H1 (cell line): ENCODE measurements around the gene LPAR6. TPM values are rescaled to one million over a fixed set of nuclear protein-coding genes. Genes with fewer than 3 reads are reported as not detected.

Experiments used
- CTCF ChIA-PET: fragments of 300-600 bp; sonication (Branson Sonifier 250); formaldehyde crosslinking; loops from one replicate; lab custom pipeline; 2021; ENCODE audit not compliant: partially characterized antibody; lab: Charles Lee
- POLR2A ChIA-PET: fragments of 300-600 bp; sonication (Branson Sonifier 250); formaldehyde crosslinking; loops from one replicate; lab custom pipeline; 2021; ENCODE audit warnings: inconsistent platforms; ENCODE audit not compliant: partially characterized antibody; lab: Charles Lee
- DNase-seq, 2 experiments: peaks; one replicate each; pipeline versions ENCODE4 v3.0.0 to v3.0.0-alpha.2; 2010 to 2022; ENCODE audit warnings: low spot score in 2 of 2, low read depth in 1 of 2, mixed read lengths in 1 of 2
- FAIRE-seq: peaks from 2 replicates; lab custom pipeline; 2011; peaks lifted over from hg19 to GRCh38; lab: Jason Lieb, UNC
- H2AFZ ChIP-seq: 2 replicates; pipeline ENCODE4 v1.8.1; 2012; ENCODE audit warnings: low read length, inconsistent platforms
- H2AK5ac ChIP-seq: 2 replicates; pipeline ENCODE4 v1.6.1; 2013; ENCODE audit warnings: low read depth, low read length
- H2BK120ac ChIP-seq: replicated peaks from 2 replicates; pipeline ENCODE3; 2013; ENCODE audit warnings: low read depth, low read length, inconsistent platforms
- H2BK12ac ChIP-seq: 2 replicates; pipeline ENCODE4 v1.6.1; 2013; ENCODE audit warnings: low read depth, low read length
- H2BK15ac ChIP-seq: 2 replicates; pipeline ENCODE4 v1.6.1; 2013; ENCODE audit warnings: low read length
- H2BK20ac ChIP-seq: 2 replicates; pipeline ENCODE4 v1.6.1; 2013; ENCODE audit warnings: low read length
- H2BK5ac ChIP-seq: 2 replicates; pipeline ENCODE4 v1.6.1; 2013; ENCODE audit warnings: low read depth, low read length
- H3K14ac ChIP-seq: 2 replicates; pipeline ENCODE4 v1.6.1; 2013; ENCODE audit warnings: inconsistent platforms; ENCODE audit not compliant: insufficient read length
- H3K18ac ChIP-seq: 2 replicates; pipeline ENCODE4 v1.6.1; 2013; ENCODE audit warnings: low read length; ENCODE audit errors: extremely low read depth
- H3K23ac ChIP-seq: 2 replicates; pipeline ENCODE4 v1.6.1; 2013; ENCODE audit warnings: inconsistent platforms; ENCODE audit not compliant: insufficient read length
- H3K23me2 ChIP-seq: 2 replicates; pipeline ENCODE4 v1.6.1; 2013; ENCODE audit warnings: low read depth, low read length
- H3K27ac ChIP-seq: 2 replicates; pipeline ENCODE4 v1.6.1; 2011; ENCODE audit warnings: low read depth, low read length, inconsistent platforms
- H3K27me3 ChIP-seq, 4 experiments: replicated peaks in 1 of 4; 1 replicate in 1 of 4; 2 replicates in 3 of 4; pipeline versions ENCODE4 v1.6.1 to v1.8.1; 2011 to 2013; ENCODE audit warnings: low read length in 3 of 4, mild to moderate bottlenecking in 3 of 4, inconsistent platforms in 2 of 4, mixed read lengths in 2 of 4, moderate library complexity in 1 of 4; ENCODE audit not compliant: control insufficient read depth in 3 of 4, insufficient read depth in 3 of 4; ENCODE audit errors: extremely low read depth in 1 of 4
- H3K36me3 ChIP-seq, 4 experiments: 2 replicates each; pipeline versions ENCODE4 v1.6.1 to v1.8.1; 2011 to 2013; ENCODE audit warnings: mild to moderate bottlenecking in 4 of 4, low read length in 3 of 4, moderate library complexity in 2 of 4, control low read depth in 1 of 4, inconsistent platforms in 1 of 4; ENCODE audit not compliant: insufficient read depth in 4 of 4, control insufficient read depth in 2 of 4
- H3K4ac ChIP-seq: replicated peaks from 2 replicates; pipeline ENCODE3; 2013; ENCODE audit warnings: low read length, low read depth, mixed read lengths, inconsistent platforms; ENCODE audit not compliant: insufficient read length
- H3K4me1 ChIP-seq, 4 experiments: replicated peaks in 1 of 4; 1 replicate in 1 of 4; 2 replicates in 3 of 4; pipeline versions ENCODE4 v1.6.1 to v1.8.1; 2011 to 2013; ENCODE audit warnings: low read length in 3 of 4, inconsistent platforms in 2 of 4, mixed read lengths in 1 of 4; ENCODE audit not compliant: insufficient read depth in 4 of 4, control insufficient read depth in 3 of 4
- H3K4me2 ChIP-seq, 2 experiments: 2 replicates each; pipeline versions ENCODE4 v1.6.1 to v1.8.1; 2011 to 2013; ENCODE audit warnings: low read depth in 2 of 2, low read length in 2 of 2, control low read depth in 1 of 2, inconsistent platforms in 1 of 2, mild to moderate bottlenecking in 1 of 2; ENCODE audit not compliant: insufficient read depth in 1 of 2
- H3K4me3 ChIP-seq, 4 experiments: fragments of 200-600, 300-600 bp in 1 of 4; sonication (generic), shearing (Covaris generic), sonication (Bioruptor Twin) in 1 of 4; 2 replicates each; pipeline versions ENCODE4 v1.5.1 to v1.8.1; 2011 to 2016; ENCODE audit warnings: low read length in 4 of 4, low read depth in 3 of 4, control low read depth in 2 of 4, inconsistent platforms in 2 of 4, mild to moderate bottlenecking in 2 of 4, mixed read lengths in 1 of 4, moderate library complexity in 1 of 4; ENCODE audit not compliant: insufficient read depth in 2 of 4; ENCODE audit errors: extremely low read depth in 1 of 4
- H3K56ac ChIP-seq: replicated peaks from 2 replicates; pipeline ENCODE3; 2013; ENCODE audit warnings: low read depth, mild to moderate bottlenecking, mixed read lengths, low read length, inconsistent platforms; ENCODE audit not compliant: insufficient read length
- H3K79me1 ChIP-seq: 2 replicates; pipeline ENCODE4 v1.6.1; 2013; ENCODE audit warnings: low read depth, low read length, control low read depth
- H3K79me2 ChIP-seq, 2 experiments: 2 replicates each; pipeline versions ENCODE4 v1.6.1 to v1.8.1; 2012 to 2013; ENCODE audit warnings: low read length in 2 of 2, mild to moderate bottlenecking in 2 of 2, inconsistent platforms in 1 of 2; ENCODE audit not compliant: insufficient read depth in 2 of 2, control insufficient read depth in 1 of 2
- H3K9ac ChIP-seq, 4 experiments: replicated peaks in 1 of 4; 1 replicate in 1 of 4; 2 replicates in 3 of 4; pipeline versions ENCODE4 v1.6.1 to v1.8.1; 2011 to 2013; ENCODE audit warnings: low read depth in 3 of 4, low read length in 3 of 4, control low read depth in 2 of 4, mild to moderate bottlenecking in 2 of 4, moderate library complexity in 2 of 4, inconsistent platforms in 1 of 4; ENCODE audit errors: extremely low read depth in 1 of 4
- H3K9me3 ChIP-seq, 2 experiments: 2 replicates each; pipeline versions ENCODE4 v1.6.1 to v1.8.1; 2012 to 2013; ENCODE audit warnings: mild to moderate bottlenecking in 2 of 2, moderate library complexity in 2 of 2, control low read depth in 1 of 2, inconsistent platforms in 1 of 2, low read depth in 1 of 2, low read length in 1 of 2, mixed read lengths in 1 of 2; ENCODE audit not compliant: insufficient read depth in 2 of 2
- H4K20me1 ChIP-seq, 2 experiments: replicated peaks in 1 of 2; 2 replicates each; pipeline versions ENCODE3 to v1.8.1; 2011 to 2013; ENCODE audit warnings: inconsistent platforms in 2 of 2, low read length in 2 of 2, mild to moderate bottlenecking in 1 of 2; ENCODE audit not compliant: insufficient read depth in 2 of 2, control insufficient read depth in 1 of 2
- H4K5ac ChIP-seq: 2 replicates; pipeline ENCODE4 v1.6.1; 2013; ENCODE audit warnings: low read length, low read depth, mixed read lengths, inconsistent platforms; ENCODE audit not compliant: insufficient read length
- H4K8ac ChIP-seq: 2 replicates; pipeline ENCODE4 v1.8.0; 2013; ENCODE audit warnings: mild to moderate bottlenecking, moderate library complexity, low read length, inconsistent platforms; ENCODE audit not compliant: insufficient read depth; ENCODE audit errors: extremely low read depth
- H4K91ac ChIP-seq: replicated peaks from 2 replicates; pipeline ENCODE3; 2013; ENCODE audit warnings: low read length, mixed read lengths, inconsistent platforms; ENCODE audit not compliant: insufficient read length
- CEBPB ChIP-seq: IDR thresholded peaks from 2 replicates; pipeline ENCODE4 v1.6.1; 2012; ENCODE audit warnings: low read depth, low read length
- RNF2 ChIP-seq: fragments of 200-900, 300-1000 bp; sonication (generic); IDR thresholded peaks from 2 replicates; pipeline ENCODE4 v1.7.1; 2016; ENCODE audit warnings: borderline replicate concordance, low read depth, mild to moderate bottlenecking, antibody characterized with exemption, low read length; ENCODE audit not compliant: poor library complexity, severe bottlenecking; ENCODE audit errors: missing control alignments
- SRF ChIP-seq: IDR thresholded peaks from 2 replicates; pipeline ENCODE4 v1.6.1; 2011; ENCODE audit warnings: mild to moderate bottlenecking, low read depth, low read length, moderate library complexity
- WGBS, 2 experiments: shearing (Covaris generic) in 1 of 2; methylation state at CpG; one replicate each; pipeline versions ENCODE4 v1.1.6 to v1.1.7; 2013 to 2015; ENCODE audit warnings: low lambda C conversion rate in 2 of 2, mixed read lengths in 2 of 2, inconsistent platforms in 1 of 2, low coverage in 1 of 2, missing lambda C conversion rate in 1 of 2; ENCODE audit not compliant: insufficient replicate concordance in 2 of 2, insufficient coverage in 1 of 2, insufficient read length in 1 of 2; ENCODE audit errors: extremely low coverage in 1 of 2, missing lambda C conversion rate in 1 of 2; 5-methylcytosine and 5-hydroxymethylcytosine counted together
- polyA plus RNA-seq, 7 experiments: library from polyadenylated mRNA; depleted of rRNA in 3 of 7; stranded (reverse) in 5 of 7; unstranded in 2 of 7; fragments of >200 nt in 5 of 7; fragments of 200-250 nt in 2 of 7; gene quantifications; 1 replicate in 5 of 7; 2 replicates in 1 of 7; 4 replicates in 1 of 7; pipeline versions ENCODE4 v1.2.1 to v1.2.3, GENCODE V29; 2011 to 2013; ENCODE audit warnings: missing spikeins in 2 of 7, mixed read lengths in 2 of 7
- total RNA-seq: library from RNA; stranded (reverse); fragmentation: NEBNext Ultra II Directional; extraction: Animal tissue kit (Norgen Biotek cat#: 25700); gene quantifications from 2 replicates; pipeline ENCODE4 v1.2.1, GENCODE V29; 2021
- TF ChIP-seq, protein P1 (sequence below): IDR thresholded peaks from 2 replicates; pipeline ENCODE4 v1.6.1; 2012; ENCODE audit warnings: inconsistent platforms

The LPAR6 gene
- total and polyA plus RNA-seq, 2 of the 8 experiments (the other 6 are each of a cell fraction or from before 2014, with no cell fraction given) = 0.50 to 0.97 TPM

DNA sequence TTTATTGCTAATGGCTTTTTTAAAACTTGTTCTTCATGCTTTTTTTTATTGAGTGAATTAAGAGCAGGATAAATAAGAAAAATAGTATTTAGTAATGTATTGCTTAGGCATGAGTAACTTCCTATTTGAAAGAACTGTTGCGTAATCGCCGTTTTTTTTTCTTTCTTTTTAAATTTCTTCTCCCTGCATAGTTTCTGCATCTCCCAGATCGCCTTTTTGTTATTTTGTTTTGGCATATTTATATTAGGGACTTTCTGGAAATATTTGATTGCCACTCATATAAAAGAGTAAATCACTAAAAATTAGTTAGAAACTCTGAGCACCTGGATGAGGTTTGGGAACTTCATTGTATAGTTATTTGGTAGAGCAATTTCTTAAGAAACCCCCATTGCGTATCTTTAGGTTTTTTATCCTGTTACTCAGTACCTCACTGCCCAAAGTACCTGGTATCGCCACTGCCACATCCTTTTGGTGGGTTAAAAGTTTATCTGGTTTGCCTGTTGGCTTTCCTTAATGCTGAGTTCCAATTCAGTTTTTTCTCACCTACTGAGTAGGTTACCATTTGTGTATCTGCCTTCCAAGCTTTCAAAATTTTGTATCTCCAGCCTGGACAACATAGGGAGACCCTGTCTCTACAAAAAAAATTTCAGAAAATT, 36.2 kb upstream of the LPAR6 start:
- Histone ChIP-seq H3K27ac (no peak overlapping the region), H3K18ac (no peak overlapping the region), H3K56ac (no peak overlapping the region), H3K36me3 (no peaks in the 10 kb centered on the region), H4K8ac (no peak overlapping the region), H3K14ac (no peak overlapping the region), H2BK5ac (no peak overlapping the region), H3K27me3 (no peaks in the 10 kb centered on the region), H3K23ac (no peak overlapping the region), H3K9me3 (no peaks in the 10 kb centered on the region), H4K5ac (no peak overlapping the region), H2BK20ac (no peak overlapping the region), H4K20me1 (no peaks in the 10 kb centered on the region), H2AK5ac (no peak overlapping the region), H3K4me3 (no peak overlapping the region), H2BK12ac (no peak overlapping the region), H3K79me2 (no peaks in the 10 kb centered on the region), H3K79me1 (no peaks in the 10 kb centered on the region), H2BK15ac (no peak overlapping the region), H3K9ac (no peak overlapping the region), H2AFZ (no peak overlapping the region), H2BK120ac (no peak overlapping the region), H3K4ac (no peak overlapping the region), H3K4me1 (peaks cover 0 to 2% (median 0%) of the 10 kb centered on the region in 4 experiments; a peak in 1 of 7 replicates), H3K23me2 (no peaks in the 10 kb centered on the region), H3K4me2 (no peak overlapping the region), H4K91ac (no peak overlapping the region)
- CTCF ChIA-PET = no interaction called here
- 73% methylated on average over 6 of the region's 6 CpGs; no CpG with 5 or more reads in 1 of the 2 experiments for WGBS, 2 experiments
- TF ChIP-seq CEBPB = peak; percentile 97
- TF ChIP-seq, protein P1, sequence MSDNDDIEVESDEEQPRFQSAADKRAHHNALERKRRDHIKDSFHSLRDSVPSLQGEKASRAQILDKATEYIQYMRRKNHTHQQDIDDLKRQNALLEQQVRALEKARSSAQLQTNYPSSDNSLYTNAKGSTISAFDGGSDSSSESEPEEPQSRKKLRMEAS = no peak
- no peak for TF ChIP-seq SRF
- no peak for TF ChIP-seq RNF2
- DNase-seq = no peak
- FAIRE-seq = no peak
- POLR2A ChIA-PET = no interaction called here
